Measurements from ENCODE around the gene CDC42EP1. TPM values are rescaled to one million over a fixed set of nuclear protein-coding genes. Genes with fewer than 3 reads are reported as not detected.
"Not testable (repeated sequence)": the region's sequence is repeated elsewhere in the genome, so short reads cannot be mapped to it uniquely, and the experiment has no call there.

CDC42EP1 gene
- total RNA-seq, 1 experiment from 2014 or later = 12.4 TPM

DNA sequence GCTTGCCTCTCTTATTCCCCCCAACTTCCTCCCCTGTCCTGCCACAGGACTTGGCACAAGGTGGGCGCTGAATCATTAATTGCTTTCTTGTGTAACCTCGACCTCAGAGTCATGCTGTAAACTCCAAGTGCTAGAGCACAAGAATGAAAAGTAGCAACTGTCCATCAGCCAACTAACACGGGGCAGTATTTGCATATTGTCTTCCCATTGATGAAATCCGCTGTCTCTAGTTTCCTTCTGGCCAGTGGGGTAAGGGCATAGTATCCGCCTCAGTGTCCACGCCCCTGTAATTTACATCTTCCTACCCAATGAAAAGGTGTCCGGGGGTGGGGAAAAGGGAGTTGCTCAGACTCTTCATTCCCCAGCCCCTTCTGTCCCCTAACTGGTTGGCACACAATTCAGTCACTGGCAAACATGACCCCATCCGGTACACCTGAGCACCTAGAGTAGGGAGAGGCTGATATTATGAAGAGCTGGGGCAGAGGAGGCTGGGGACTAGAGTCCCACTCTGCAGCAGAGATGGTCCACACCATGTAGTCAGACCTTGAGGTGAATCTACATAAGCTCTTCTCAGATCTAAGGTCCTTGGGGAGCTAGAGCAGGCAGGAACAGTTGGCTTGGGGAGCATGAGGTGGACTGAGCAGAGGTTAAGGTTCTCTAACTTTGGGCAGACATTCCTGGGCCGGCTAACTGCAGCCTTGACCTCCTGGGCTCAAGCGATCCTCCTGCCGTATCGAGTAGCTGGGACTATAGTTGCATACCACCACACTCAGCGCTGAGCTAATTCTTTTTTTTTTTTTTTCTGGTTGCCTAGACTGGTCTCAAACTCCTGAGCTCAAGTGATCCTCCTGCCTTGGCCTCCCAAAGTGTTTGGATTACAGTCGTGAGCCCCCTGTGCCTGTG is 41.5 kb downstream of the CDC42EP1 start:
- no peak overlapping the region for H3K27ac ChIP-seq
- H3K4me1 ChIP-seq = peaks cover 6% of the 10 kb centered on the region; the same call in 1 of the 2 replicates
- no peak overlapping the region for H3K4me3 ChIP-seq
- H3K9me3 ChIP-seq (replicated peaks) = no peaks in the 10 kb centered on the region
- peak; percentile 36 to 71 for DNase-seq
- H3K27me3 ChIP-seq = peaks cover 6% of the 10 kb centered on the region; the same call in 1 of the 2 replicates
- H3K36me3 ChIP-seq = no peaks in the 10 kb centered on the region

DNA sequence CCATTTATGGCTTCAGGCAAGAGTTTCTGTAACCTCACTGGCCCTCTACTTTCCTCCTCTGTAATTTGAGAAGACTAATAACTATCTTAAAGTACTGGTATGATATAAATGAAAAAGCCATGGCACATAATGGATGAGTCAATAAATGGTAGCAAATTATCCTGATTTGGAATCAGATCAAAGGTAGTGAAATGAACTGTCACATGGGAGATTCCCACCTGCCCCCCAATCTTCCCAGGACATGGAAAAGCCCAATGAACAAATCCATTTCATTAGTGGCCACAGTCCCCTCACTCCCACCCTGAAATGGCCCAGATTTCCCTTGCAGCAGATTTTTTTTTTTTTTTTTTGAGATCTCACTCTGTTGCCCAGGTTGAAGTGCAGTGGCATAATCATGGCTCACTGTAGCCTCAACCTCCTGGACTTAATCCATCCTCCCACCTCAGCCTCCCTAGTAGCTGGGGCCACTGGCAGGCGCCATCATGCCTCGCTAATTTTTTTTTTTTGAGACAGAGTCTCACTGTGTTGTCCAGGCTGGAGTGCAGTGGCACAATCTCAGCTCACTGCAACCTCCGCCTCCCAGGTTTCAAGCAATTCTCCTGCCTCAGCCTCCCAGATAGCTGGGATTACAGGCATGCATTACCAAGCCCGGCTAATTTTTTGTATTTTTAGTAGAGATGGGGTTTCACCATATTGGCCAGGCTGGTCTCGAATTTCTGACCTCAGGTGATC is 42.4 kb downstream of the CDC42EP1 start:
- H3K27ac ChIP-seq; DNase-seq; H3K27me3 ChIP-seq; H3K4me3 ChIP-seq; H3K4me1 ChIP-seq; H3K9me3 ChIP-seq (replicated peaks); H3K36me3 ChIP-seq: not testable (repeated sequence)

DNA sequence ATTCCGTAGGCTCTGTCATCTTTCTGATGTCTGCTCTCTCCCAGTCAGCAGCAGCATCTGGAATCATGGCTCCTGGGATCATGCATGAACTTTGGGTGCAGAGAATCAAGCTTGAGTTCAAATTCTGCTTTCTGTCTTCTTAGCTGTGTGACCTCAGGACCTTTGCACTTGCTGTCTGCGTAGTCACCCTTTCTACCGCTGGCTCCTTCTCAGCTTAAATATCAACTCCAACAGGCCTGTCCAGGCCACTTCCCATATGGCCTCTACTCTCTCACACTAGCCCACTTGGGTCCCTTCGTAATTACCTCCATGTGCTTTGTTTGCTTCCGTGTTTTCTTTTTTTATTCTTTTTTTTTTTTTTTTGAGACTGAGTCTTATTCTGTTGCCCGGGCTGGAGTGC is 43.8 kb downstream of the CDC42EP1 start:
- Histone ChIP-seq H3K27me3 (peaks cover 6% of the 10 kb centered on the region; the same call in 1 of the 2 replicates), H3K9me3 (replicated peaks) (no peaks in the 10 kb centered on the region), H3K4me1 (peaks cover 3% of the 10 kb centered on the region; the same call in 1 of the 2 replicates), H3K27ac (no peak overlapping the region), H3K36me3 (no peaks in the 10 kb centered on the region), H3K4me3 (no peak overlapping the region)
- DNase-seq = no peak

DNA sequence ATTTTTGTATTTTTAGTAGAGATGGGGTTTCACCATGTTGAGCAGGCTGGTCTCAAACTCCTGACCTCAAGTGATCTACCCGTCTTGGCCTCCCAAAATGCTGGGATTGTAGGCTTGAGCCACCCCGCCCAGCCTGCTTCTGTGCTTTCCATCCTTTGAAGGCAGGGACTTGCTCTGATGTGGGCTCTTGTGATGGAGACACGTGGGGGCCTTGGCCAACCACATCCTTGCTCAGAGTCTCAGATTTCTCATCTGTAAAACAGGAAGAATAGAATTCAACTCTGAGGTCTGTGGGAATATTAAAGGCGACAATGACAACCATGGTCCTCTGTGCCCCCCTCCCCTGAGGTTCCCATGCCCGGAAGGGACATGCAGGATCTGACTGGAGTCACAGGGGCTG is 44.6 kb downstream of the CDC42EP1 start:
- H3K27ac ChIP-seq = no peak overlapping the region
- H3K4me1 ChIP-seq = peaks cover 3% of the 10 kb centered on the region; the same call in 1 of the 2 replicates
- H3K9me3 ChIP-seq (replicated peaks) = no peaks in the 10 kb centered on the region
- peaks cover 6% of the 10 kb centered on the region; the same call in 1 of the 2 replicates for H3K27me3 ChIP-seq
- no peaks in the 10 kb centered on the region for H3K36me3 ChIP-seq
- H3K4me3 ChIP-seq = no peak overlapping the region
- DNase-seq = no peak

GRCh38 chr22:37607010-37607934 is 47.0 kb downstream of the CDC42EP1 start:
- H3K27ac ChIP-seq = no peak overlapping the region

GRCh38 chr22:37607935-37608476 is 47.7 kb downstream of the CDC42EP1 start:
- H3K27ac ChIP-seq = peak overlapping the region; percentile 85
- H3K36me3 ChIP-seq = no peaks in the 10 kb centered on the region
- DNase-seq = no peak
- H3K27me3 ChIP-seq = peaks cover 6% of the 10 kb centered on the region; the same call in 1 of the 2 replicates
- H3K4me3 ChIP-seq = peak overlapping the region; percentile 95
- H3K9me3 ChIP-seq (replicated peaks) = no peaks in the 10 kb centered on the region
- no peaks in the 10 kb centered on the region for H3K4me1 ChIP-seq

More at GRCh38 chr22:37607010-37607934, 47.0 kb downstream of the CDC42EP1 start:
- peak; percentile 54 to 76 for DNase-seq
- H3K27me3 ChIP-seq = peaks cover 6% of the 10 kb centered on the region; the same call in 1 of the 2 replicates
- H3K4me3 ChIP-seq = peak overlapping the region; percentile 34
- no peaks in the 10 kb centered on the region for H3K9me3 ChIP-seq (replicated peaks)
- H3K36me3 ChIP-seq = no peaks in the 10 kb centered on the region
- H3K4me1 ChIP-seq = no peaks in the 10 kb centered on the region

- no peaks in the 10 kb centered on the region for H3K9me3 ChIP-seq (replicated peaks)
- peaks cover 6% of the 10 kb centered on the region; the same call in 1 of the 2 replicates for H3K27me3 ChIP-seq
- DNase-seq = peak; percentile 94 to 95
- H3K36me3 ChIP-seq = no peaks in the 10 kb centered on the region
- H3K4me1 ChIP-seq = no peaks in the 10 kb centered on the region
- H3K27ac ChIP-seq = peak within 1 kb of the TSS; percentile 85
- peak within 1 kb of the TSS; percentile 95 for H3K4me3 ChIP-seq
These were observed 48.4 kb downstream of the CDC42EP1 start, which contains the start of gene GGA1 for GRCh38 chr22:37608477-37609239. TSS of gene GGA1 (plus strand) at chr22:37608834. CDS start at chr22:37608861, 27 bp downstream.

DNA sequence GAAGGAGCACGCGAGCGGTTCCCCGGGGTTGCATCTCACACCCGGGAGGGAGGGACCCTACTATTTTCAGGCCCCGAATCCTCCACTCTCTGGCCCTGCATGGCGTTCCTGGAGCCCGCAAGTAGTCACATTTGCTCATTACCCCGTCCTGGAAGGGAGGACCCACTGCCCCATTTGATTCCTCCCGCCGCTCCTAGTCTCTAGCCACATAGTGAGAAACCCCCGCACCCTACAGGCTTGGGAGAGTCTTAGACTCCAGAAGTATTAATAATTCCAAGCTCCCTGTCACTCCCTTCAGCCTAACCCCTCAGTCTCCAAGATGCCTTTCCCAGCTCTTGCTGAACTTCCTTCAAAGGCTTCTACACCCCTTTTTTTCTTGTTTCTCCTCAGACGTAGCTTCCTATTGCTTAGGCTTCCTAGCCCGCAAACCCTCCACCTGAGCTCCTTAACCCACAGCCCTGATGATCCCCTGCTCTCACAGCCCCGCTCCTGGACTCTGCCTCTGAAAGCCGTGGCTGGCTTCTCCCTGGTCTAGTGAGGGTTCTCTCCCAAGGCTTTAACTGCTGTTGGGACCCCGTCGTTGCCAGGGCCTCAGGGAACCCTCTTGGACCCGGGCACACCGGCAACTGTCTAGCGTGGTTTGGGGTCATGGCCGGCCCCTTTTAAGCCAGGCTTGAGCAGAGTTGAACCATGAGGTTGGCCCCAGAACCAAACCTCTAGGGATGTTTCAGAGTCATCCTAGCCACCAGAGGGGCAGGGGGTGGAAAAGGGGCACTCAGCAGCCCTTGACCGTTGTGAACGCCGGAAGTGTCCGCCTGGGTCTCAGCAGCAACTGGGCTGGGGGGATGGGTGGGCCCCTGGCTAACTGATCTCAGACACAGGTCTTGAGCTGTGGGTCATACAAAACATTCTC is 49.2 kb downstream of the CDC42EP1 start:
- DNase-seq = no peak
- H3K4me1 ChIP-seq = no peaks in the 10 kb centered on the region
- peaks cover 6% of the 10 kb centered on the region; the same call in 1 of the 2 replicates for H3K27me3 ChIP-seq
- peaks cover under 1% of the 10 kb centered on the region; the same call in 1 of the 2 replicates for H3K36me3 ChIP-seq
- H3K27ac ChIP-seq = peak overlapping the region; percentile 85
- peak overlapping the region; percentile 95 for H3K4me3 ChIP-seq
- H3K9me3 ChIP-seq (replicated peaks) = no peaks in the 10 kb centered on the region

GRCh38 chr22:37610153-37610475 is 49.8 kb downstream of the CDC42EP1 start:
- H3K9me3 ChIP-seq (replicated peaks); H3K36me3 ChIP-seq; H3K27ac ChIP-seq; DNase-seq; H3K27me3 ChIP-seq; H3K4me1 ChIP-seq: not testable (repeated sequence)
- H3K4me3 ChIP-seq = peak overlapping the region; percentile 95

GRCh38 chr22:37610480-37611129 is 50.3 kb downstream of the CDC42EP1 start:
- Histone ChIP-seq H3K9me3 (replicated peaks) (no peaks in the 10 kb centered on the region), H3K4me3 (no peak overlapping the region), H3K4me1 (no peaks in the 10 kb centered on the region), H3K36me3 (peaks cover 4% of the 10 kb centered on the region; the same call in 1 of the 2 replicates), H3K27ac (no peak overlapping the region), H3K27me3 (peaks cover under 1% of the 10 kb centered on the region; the same call in 1 of the 2 replicates)
- no peak for DNase-seq

GRCh38 chr22:37611207-37611606 is 50.9 kb downstream of the CDC42EP1 start:
- Histone ChIP-seq H3K4me1 (no peaks in the 10 kb centered on the region), H3K27me3 (no peaks in the 10 kb centered on the region), H3K9me3 (replicated peaks) (no peaks in the 10 kb centered on the region), H3K36me3 (peaks cover 4% of the 10 kb centered on the region; the same call in 1 of the 2 replicates), H3K27ac (no peak overlapping the region), H3K4me3 (no peak overlapping the region)
- DNase-seq = no peak

Data from SJCRH30 (cell line).